Peyer's patch (tissue), 4 donors: ENCODE measurements around the gene RAD18.

Experiments used
- CTCF ChIP-seq, 6 experiments: fragments of 450-650 bp in 4 of 6; fragments of 200-600 bp in 2 of 6; sonication (generic) in 1 of 6; IDR thresholded peaks; one replicate each; pipeline ENCODE4 v1.5.1; 2017 to 2019; ENCODE audit warnings: antibody characterized with exemption in 6 of 6, mild to moderate bottlenecking in 3 of 6, moderate library complexity in 1 of 6
- POLR2A ChIP-seq, 2 donors: fragments of 450-650 bp; IDR thresholded peaks; one replicate each; pipeline ENCODE4 v1.5.1; 2017; ENCODE audit warnings: antibody characterized with exemption in 2 of 2, mild to moderate bottlenecking in 2 of 2, moderate library complexity in 2 of 2

DNA sequence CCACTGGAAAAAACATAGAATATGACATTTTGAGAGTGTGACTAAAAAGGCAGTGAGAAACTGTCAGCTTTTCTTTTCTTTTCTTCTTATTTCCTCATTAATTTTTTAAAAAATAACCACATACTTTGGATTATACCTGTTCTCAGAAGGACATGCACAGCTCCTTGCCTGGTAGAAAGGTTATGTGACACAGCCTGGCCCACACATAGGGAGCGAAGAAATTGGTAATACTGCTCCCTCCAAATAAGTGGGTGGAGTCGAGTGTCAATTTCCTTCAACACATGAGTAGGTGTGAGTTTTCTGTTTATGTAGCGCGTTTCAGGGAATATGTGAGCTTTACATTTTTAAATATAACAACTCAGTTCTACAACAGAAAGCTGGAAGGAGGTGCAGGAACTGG, 28.9 kb upstream of the RAD18 start:
- no peak for TF ChIP-seq POLR2A (IDR thresholded peaks at IDR 0.05)
- no peak for TF ChIP-seq CTCF (IDR thresholded peaks at IDR 0.05)
